Cardiac muscle cell (in vitro differentiated cells and primary cell): Measurements from ENCODE around the gene KCNJ4. TPM values are rescaled to one million over a fixed set of nuclear protein-coding genes. Genes with fewer than 3 reads are reported as not detected.

Experiments
- DNase-seq, 2 donors: peaks; one replicate each; pipeline versions ENCODE4 v3.0.0 to v3.0.0-alpha.2; 2010 to 2017; ENCODE audit warnings: low read depth in 1 of 2, low spot score in 1 of 2
- H3K27ac ChIP-seq: fragments of 200-600 bp; sonication (generic); 2 replicates; pipeline ENCODE4 v1.5.1; 2016
- H3K27me3 ChIP-seq: fragments of 200-600 bp; sonication (generic); 2 replicates; pipeline ENCODE4 v1.6.0; 2016; ENCODE audit warnings: control low read depth
- H3K36me3 ChIP-seq: fragments of 200-600 bp; sonication (generic); 2 replicates; pipeline ENCODE4 v1.5.1; 2016; ENCODE audit warnings: control low read depth
- H3K4me1 ChIP-seq: fragments of 200-600 bp; sonication (generic); 2 replicates; pipeline ENCODE4 v1.8.1; 2017; ENCODE audit warnings: low read depth, mild to moderate bottlenecking, mixed run types
- H3K4me3 ChIP-seq: fragments of 200-600 bp; sonication (generic); 2 replicates; pipeline ENCODE4 v1.5.1; 2016; ENCODE audit warnings: mild to moderate bottlenecking
- H3K9me3 ChIP-seq: fragments of 200-600 bp; sonication (generic); 2 replicates; pipeline ENCODE4 v1.5.1; 2017; ENCODE audit warnings: low read depth, mild to moderate bottlenecking, control low read depth
- CTCF ChIP-seq: IDR thresholded peaks from 2 replicates; pipeline ENCODE4 v1.5.1; 2012; ENCODE audit warnings: low read depth, mild to moderate bottlenecking, low read length
- polyA plus RNA-seq: library from polyadenylated mRNA; unstranded; fragments of >200 nt; fragmentation: Nextera tagmentation; extraction: Ambion mirVana; gene quantifications from 2 replicates; pipeline ENCODE4 v1.2.1, GENCODE V29; 2016
- total RNA-seq: library from RNA; depleted of rRNA; stranded (reverse); fragments of >200 nt; gene quantifications from 2 replicates; pipeline ENCODE4 v1.2.3, GENCODE V29; 2016

The KCNJ4 gene
- total and polyA plus RNA-seq, 2 experiments from 2014 or later = 3.2 to 27.5 TPM

GRCh38 chr22:38419121-38419857 is 35.7 kb downstream of the KCNJ4 start:
- DNase-seq = no peak
- Histone ChIP-seq H3K27ac (no peak overlapping the region), H3K27me3 (no peaks in the 10 kb centered on the region), H3K36me3 (no peaks in the 10 kb centered on the region), H3K4me1 (peaks cover 6% of the 10 kb centered on the region), H3K4me3 (no peak overlapping the region), H3K9me3 (no peaks in the 10 kb centered on the region)
- TF ChIP-seq CTCF = no peak

- Histone ChIP-seq H3K4me1 (peaks cover 6% of the 10 kb centered on the region), H3K9me3 (no peaks in the 10 kb centered on the region), H3K27me3 (no peaks in the 10 kb centered on the region), H3K36me3 (no peaks in the 10 kb centered on the region), H3K27ac (no peak overlapping the region), H3K4me3 (no peak overlapping the region)
- DNase-seq = no peak
- TF ChIP-seq CTCF = no peak
Measured at GRCh38 chr22:38418589-38418988, 36.4 kb downstream of the KCNJ4 start.

GRCh38 chr22:38417252-38418060 is 37.5 kb downstream of the KCNJ4 start:
- Histone ChIP-seq H3K4me1 (peaks cover 15% of the 10 kb centered on the region), H3K27me3 (no peaks in the 10 kb centered on the region), H3K36me3 (no peaks in the 10 kb centered on the region), H3K9me3 (no peaks in the 10 kb centered on the region), H3K4me3 (no peak overlapping the region), H3K27ac (no peak overlapping the region)
- no peak for TF ChIP-seq CTCF
- DNase-seq = no peak

- H3K4me3 ChIP-seq = no peak overlapping the region
- peaks cover 15% of the 10 kb centered on the region for H3K4me1 ChIP-seq
- TF ChIP-seq CTCF = no peak
- no peak overlapping the region for H3K27ac ChIP-seq
- no peaks in the 10 kb centered on the region for H3K9me3 ChIP-seq
- H3K36me3 ChIP-seq = no peaks in the 10 kb centered on the region
- DNase-seq = no peak
- no peaks in the 10 kb centered on the region for H3K27me3 ChIP-seq
Measured at GRCh38 chr22:38416621-38417251, 38.3 kb downstream of the KCNJ4 start.

- H3K27ac ChIP-seq = peak overlapping the region; percentile 5
- no peak for TF ChIP-seq CTCF
- H3K4me3 ChIP-seq = no peak overlapping the region
- no peaks in the 10 kb centered on the region for H3K27me3 ChIP-seq
- no peak for DNase-seq
- no peaks in the 10 kb centered on the region for H3K9me3 ChIP-seq
- H3K36me3 ChIP-seq = no peaks in the 10 kb centered on the region
- H3K4me1 ChIP-seq = peaks cover 15% of the 10 kb centered on the region
Measured at GRCh38 chr22:38415561-38416321, 39.3 kb downstream of the KCNJ4 start.
